ENCODE results near the gene SLC17A7. TPM values are rescaled to one million over a fixed set of nuclear protein-coding genes. Genes with fewer than 3 reads are reported as not detected.
A peak's percentile ranks its signal among the peaks of the same experiment; 100 is the strongest.

The SLC17A7 gene
- total and polyA plus RNA-seq, 7 experiments from 2014 or later: 0.12 to 0.22 TPM; not detected in 5

GRCh38 chr19:49425178-49425577 lies 16.1 kb downstream of the SLC17A7 start, which contains the start of gene GFY:
Gene GFY (plus strand): TSS chr19:49425388. CDS start chr19:49426431, 1,043 bp downstream.
- peaks cover 26 to 48% of the 10 kb centered on the region in 2 donors for H3K27me3 ChIP-seq (ENCODE audit: control insufficient read depth in 2 of 2, insufficient read depth in 2 of 2, low read length in 2 of 2)
- Mint-ChIP-seq H3K27me3 (peaks cover 83 to 94% (median 91%) of the 10 kb centered on the region in 5 donors), H3K4me1 (peaks cover 53 to 76% (median 63%) of the 10 kb centered on the region in 7 donors), H3K27ac (peak within 1 kb of the TSS in 1 of 9 donors; percentile 64), H3K36me3 (peaks cover 0 to 13% (median 0%) of the 10 kb centered on the region in 5 donors), H3K9me3 (peaks cover 0 to 7% (median 0%) of the 10 kb centered on the region in 11 donors), H3K4me3 (peak within 1 kb of the TSS in 5 of 10 donors; percentile 54 to 96 (median 79))
- intact Hi-C loops (cut with micrococcal nuclease): loop anchor here in 1 of 2 donors (2.0 kb wide), 1 partner anchor 16 kb away; no protein-coding TSS in a partner anchor
- CTCF ChIA-PET: interaction anchor here (0.7 to 1.7 kb wide), 4 partner anchors 14 to 51 kb away, joined by 3 to 5 read pairs (median 4); no protein-coding TSS in a partner anchor
- no peak within 1 kb of the TSS for H3K4me3 ChIP-seq (ENCODE audit: low read length)
- ATAC-seq (no peak), DNase-seq (no peak)
- peaks cover 34 to 38% of the 10 kb centered on the region in 2 donors for H3K4me1 ChIP-seq (ENCODE audit: control insufficient read depth in 2 of 2, insufficient read depth in 2 of 2, low read length in 2 of 2)
- no peak within 1 kb of the TSS for H3K27ac ChIP-seq (ENCODE audit: low read depth, low read length)
- POLR2A ChIA-PET: interaction anchor here (1.0 to 1.4 kb wide), 3 partner anchors 28 to 63 kb away, joined by 3 to 5 read pairs (median 3); partner anchors contain the start of gene ALDH16A1
- H3K9me3 ChIP-seq (ENCODE audit: control insufficient read depth in 2 of 3, low read length in 3 of 3): no peaks in the 10 kb centered on the region
- no peaks in the 10 kb centered on the region for H3K36me3 ChIP-seq (ENCODE audit: control insufficient read depth in 2 of 3, insufficient read depth in 3 of 3, low read length in 3 of 3)

GRCh38 chr19:49423985-49424303 lies 17.4 kb downstream of the SLC17A7 start:
- Mint-ChIP-seq H3K9me3 (peaks cover 0 to 8% (median 0%) of the 10 kb centered on the region in 11 donors), H3K27ac (peak overlapping the region in 3 of 9 donors; percentile 5 to 20 (median 9)), H3K36me3 (peaks cover 0 to 13% (median 0%) of the 10 kb centered on the region in 5 donors), H3K27me3 (peaks cover 87 to 97% (median 93%) of the 10 kb centered on the region in 5 donors), H3K4me3 (peak overlapping the region; percentile 48 to 96 (median 78)), H3K4me1 (peaks cover 55 to 72% (median 67%) of the 10 kb centered on the region in 7 donors)
- H3K36me3 ChIP-seq (ENCODE audit: control insufficient read depth in 2 of 3, insufficient read depth in 3 of 3, low read length in 3 of 3): no peaks in the 10 kb centered on the region
- no peaks in the 10 kb centered on the region for H3K9me3 ChIP-seq (ENCODE audit: control insufficient read depth in 2 of 3, low read length in 3 of 3)
- peaks cover 34 to 38% of the 10 kb centered on the region in 2 donors for H3K4me1 ChIP-seq (ENCODE audit: control insufficient read depth in 2 of 2, insufficient read depth in 2 of 2, low read length in 2 of 2)
- peaks cover 30 to 48% of the 10 kb centered on the region in 2 donors for H3K27me3 ChIP-seq (ENCODE audit: control insufficient read depth in 2 of 2, insufficient read depth in 2 of 2, low read length in 2 of 2)
- H3K4me3 ChIP-seq (ENCODE audit: low read length): peak overlapping the region; percentile 1
- DNase-seq: peak in 2 of 9 donors; percentile 40 to 42
- peak; percentile 58 for ATAC-seq
- intact Hi-C loops (cut with micrococcal nuclease): loop anchor here (1.0 to 2.0 kb wide), 3 partner anchors 15 to 19 kb away; no protein-coding TSS in a partner anchor
- ChIA-PET CTCF (interaction anchor here (0.6 to 1.7 kb wide), 3 partner anchors 13 to 57 kb away, joined by 3 to 5 read pairs (median 3); no protein-coding TSS in a partner anchor), POLR2A (interaction anchor here (0.8 to 2.7 kb wide), 4 partner anchors 9 to 52 kb away, joined by 3 to 8 read pairs (median 4); no protein-coding TSS in a partner anchor)
- no peak overlapping the region for H3K27ac ChIP-seq (ENCODE audit: low read depth, low read length)

- H3K4me3 ChIP-seq (ENCODE audit: low read length): peak within 1 kb of the TSS; percentile 52
- Mint-ChIP-seq H3K4me3 (peak within 1 kb of the TSS; percentile 73 to 96 (median 83)), H3K27ac (peak within 1 kb of the TSS in 7 of 9 donors; percentile 5 to 65 (median 35)), H3K36me3 (peaks cover 0 to 13% (median 0%) of the 10 kb centered on the region in 5 donors), H3K27me3 (peaks cover 81 to 96% (median 92%) of the 10 kb centered on the region in 5 donors), H3K9me3 (peaks cover 0 to 8% (median 0%) of the 10 kb centered on the region in 11 donors), H3K4me1 (peaks cover 51 to 66% (median 64%) of the 10 kb centered on the region in 7 donors)
- ATAC-seq (no peak), DNase-seq (no peak)
- CTCF ChIA-PET: interaction anchor here (0.7 to 1.7 kb wide), 2 partner anchors 12 to 31 kb away, joined by 3 to 5 read pairs; no protein-coding TSS in a partner anchor
- peaks cover 28 to 44% of the 10 kb centered on the region in 2 donors for H3K27me3 ChIP-seq (ENCODE audit: control insufficient read depth in 2 of 2, insufficient read depth in 2 of 2, low read length in 2 of 2)
- intact Hi-C loops (cut with micrococcal nuclease): loop anchor here (1.0 to 2.0 kb wide), 2 partner anchors 19 to 20 kb away; no protein-coding TSS in a partner anchor
- no peaks in the 10 kb centered on the region for H3K36me3 ChIP-seq (ENCODE audit: control insufficient read depth in 2 of 3, insufficient read depth in 3 of 3, low read length in 3 of 3)
- peaks cover 34 to 38% of the 10 kb centered on the region in 2 donors for H3K4me1 ChIP-seq (ENCODE audit: control insufficient read depth in 2 of 2, insufficient read depth in 2 of 2, low read length in 2 of 2)
- POLR2A ChIA-PET: interaction anchor here (1.0 to 2.7 kb wide), 2 partner anchors 15 to 47 kb away, joined by 4 to 8 read pairs; no protein-coding TSS in a partner anchor
- H3K9me3 ChIP-seq (ENCODE audit: control insufficient read depth in 2 of 3, low read length in 3 of 3): no peaks in the 10 kb centered on the region
- no peak within 1 kb of the TSS for H3K27ac ChIP-seq (ENCODE audit: low read depth, low read length)
Measured at GRCh38 chr19:49423071-49423984, 18.0 kb downstream of the SLC17A7 start, which contains the start of gene PTH2. Gene PTH2 (minus strand): TSS chr19:49423441. CDS start chr19:49423339, 102 bp downstream.

GRCh38 chr19:49422407-49423070 lies 18.8 kb downstream of the SLC17A7 start:
- Mint-ChIP-seq H3K4me1 (peaks cover 47 to 60% (median 57%) of the 10 kb centered on the region in 7 donors), H3K27me3 (peaks cover 73 to 96% (median 91%) of the 10 kb centered on the region in 5 donors), H3K27ac (peak overlapping the region in 5 of 9 donors; percentile 32 to 65 (median 52)), H3K9me3 (peaks cover 0 to 8% (median 0%) of the 10 kb centered on the region in 11 donors), H3K36me3 (peaks cover 0 to 13% (median 0%) of the 10 kb centered on the region in 5 donors), H3K4me3 (peak overlapping the region; percentile 73 to 96 (median 82))
- H3K4me1 ChIP-seq (ENCODE audit: control insufficient read depth in 2 of 2, insufficient read depth in 2 of 2, low read length in 2 of 2): peaks cover 30% of the 10 kb centered on the region in 2 donors
- intact Hi-C loops (cut with micrococcal nuclease): loop anchor here (1.0 to 2.0 kb wide), 2 partner anchors 20 to 21 kb away; no protein-coding TSS in a partner anchor
- H3K27ac ChIP-seq (ENCODE audit: low read depth, low read length): no peak overlapping the region
- ChIA-PET POLR2A (interaction anchor here (2.7 kb wide), 1 partner anchor 14 kb away, joined by 8 read pairs; no protein-coding TSS in a partner anchor), CTCF (no interaction called here)
- no peaks in the 10 kb centered on the region for H3K36me3 ChIP-seq (ENCODE audit: control insufficient read depth in 2 of 3, insufficient read depth in 3 of 3, low read length in 3 of 3)
- H3K27me3 ChIP-seq (ENCODE audit: control insufficient read depth in 2 of 2, insufficient read depth in 2 of 2, low read length in 2 of 2): peaks cover 28 to 43% of the 10 kb centered on the region in 2 donors
- peak; percentile 67 for ATAC-seq
- H3K9me3 ChIP-seq (ENCODE audit: control insufficient read depth in 2 of 3, low read length in 3 of 3): no peaks in the 10 kb centered on the region
- peak overlapping the region; percentile 52 for H3K4me3 ChIP-seq (ENCODE audit: low read length)
- DNase-seq: peak in 1 of 9 donors; percentile 73

- peaks cover 68 to 91% (median 88%) of the 10 kb centered on the region in 5 donors for H3K27me3 Mint-ChIP-seq
- intact Hi-C loops (cut with micrococcal nuclease): loop anchor here (1.0 to 2.0 kb wide), 2 partner anchors 21 to 30 kb away; no protein-coding TSS in a partner anchor
- Histone ChIP-seq H3K4me1 (ENCODE audit: control insufficient read depth in 2 of 2, insufficient read depth in 2 of 2, low read length in 2 of 2) (peaks cover 29 to 30% of the 10 kb centered on the region in 2 donors), H3K4me3 (ENCODE audit: low read length) (no peak overlapping the region), H3K27ac (ENCODE audit: low read depth, low read length) (no peak overlapping the region), H3K27me3 (ENCODE audit: control insufficient read depth in 2 of 2, insufficient read depth in 2 of 2, low read length in 2 of 2) (peaks cover 28 to 37% of the 10 kb centered on the region in 2 donors), H3K9me3 (ENCODE audit: control insufficient read depth in 2 of 3, low read length in 3 of 3) (no peaks in the 10 kb centered on the region), H3K36me3 (ENCODE audit: control insufficient read depth in 2 of 3, insufficient read depth in 3 of 3, low read length in 3 of 3) (no peaks in the 10 kb centered on the region)
- H3K27ac Mint-ChIP-seq: peak overlapping the region in 2 of 9 donors; percentile 62 to 89
- peaks cover 0 to 11% (median 0%) of the 10 kb centered on the region in 5 donors for H3K36me3 Mint-ChIP-seq
- ChIA-PET CTCF (interaction anchor here (0.6 kb wide), 1 partner anchor 52 kb away, joined by 4 read pairs; the partner anchor contains the start of gene FLT3LG), POLR2A (interaction anchor here (1.3 to 2.7 kb wide), 2 partner anchors 13 to 49 kb away, joined by 4 to 8 read pairs; no protein-coding TSS in a partner anchor)
- no peak for DNase-seq
- peak overlapping the region in 9 of 10 donors; percentile 56 to 96 (median 64) for H3K4me3 Mint-ChIP-seq
- no peak for ATAC-seq
- peaks cover 44 to 55% (median 51%) of the 10 kb centered on the region in 7 donors for H3K4me1 Mint-ChIP-seq
- H3K9me3 Mint-ChIP-seq: peaks cover 0 to 6% (median 0%) of the 10 kb centered on the region in 11 donors
Measured at GRCh38 chr19:49421878-49422202, 19.5 kb downstream of the SLC17A7 start.

Measured in naive thymus-derived CD4-positive, alpha-beta T cell (primary cell).